Spinal cord (tissue), 10 donors: ENCODE measurements around the gene HSP90AB1. TPM values are rescaled to one million over a fixed set of nuclear protein-coding genes. Genes with fewer than 3 reads are reported as not detected.
A peak's percentile ranks its signal among the peaks of the same experiment; 100 is the strongest.

ENCODE experiments used
- DNase-seq, 6 donors: peaks; one replicate each; pipeline versions ENCODE4 v3.0.0 to v3.0.0-alpha.2; 2013 to 2015; ENCODE audit warnings: low spot score in 6 of 6, low read depth in 4 of 6
- H3K27ac ChIP-seq: one replicate; pipeline ENCODE4 v1.5.1; 2013; ENCODE audit warnings: low read depth, low read length, control low read depth
- H3K27me3 ChIP-seq: one replicate; pipeline ENCODE4 v1.6.1; 2013; ENCODE audit warnings: low read length; ENCODE audit not compliant: control insufficient read depth, insufficient read depth
- H3K36me3 ChIP-seq: one replicate; pipeline ENCODE4 v1.6.1; 2013; ENCODE audit warnings: low read length; ENCODE audit not compliant: control insufficient read depth, insufficient read depth
- H3K4me1 ChIP-seq: one replicate; pipeline ENCODE4 v1.6.1; 2013; ENCODE audit warnings: low read length; ENCODE audit not compliant: control insufficient read depth, insufficient read depth
- H3K4me3 ChIP-seq: one replicate; pipeline ENCODE4 v1.5.1; 2013; ENCODE audit warnings: low read depth, low read length, control low read depth
- H3K9me3 ChIP-seq: one replicate; pipeline ENCODE4 v1.6.1; 2013; ENCODE audit warnings: low read length; ENCODE audit not compliant: control insufficient read depth, insufficient read depth
- WGBS: methylation state at CpG from one replicate; pipeline ENCODE4 v1.1.5; 2013; ENCODE audit warnings: missing lambda C conversion rate; ENCODE audit not compliant: insufficient coverage; 5-methylcytosine and 5-hydroxymethylcytosine counted together
- long read RNA-seq, 4 donors: transcript quantifications; one replicate each; lab custom pipeline, GENCODE V29; 2026
- polyA plus RNA-seq, 2 donors: library from polyadenylated mRNA; unstranded; fragments of 120-200 nt; gene quantifications; one replicate each; pipeline ENCODE4 v1.2.1, GENCODE V29; 2013; ENCODE audit not compliant: insufficient read length in 2 of 2
- total RNA-seq, 2 donors: library from RNA; depleted of rRNA in 1 of 2; stranded (reverse); fragments of 120-200 nt in 1 of 2; fragments of >200 nt in 1 of 2; gene quantifications; one replicate each; pipeline versions ENCODE4 v1.2.3 to v1.2.4, GENCODE V29; 2013 to 2014
- donor health status: healthy.

The HSP90AB1 gene
- total RNA-seq (100 to 1,000 TPM; 484 to 875 TPM), polyA plus RNA-seq (100 to 1,000 TPM; 793 to 863 TPM)
- long read RNA-seq, donor 1, transcript HSP90AB1-203 (12 exons, 2,572 nt) = major isoform, 214 of 646 reads
- long read RNA-seq, donor 1, transcript HSP90AB1-201 (12 exons, 2,582 nt) = minor isoform, 6 of 646 reads
- long read RNA-seq, donor 1, partial matches to known transcripts = 425 of 646 reads
- long read RNA-seq, donor 1, other reads (novel, unspliced or antisense) = 0 of 646 reads
- long read RNA-seq, donor 2, transcript HSP90AB1-203 (12 exons, 2,572 nt) = major isoform, 40 of 250 reads
- long read RNA-seq, donor 2, partial matches to known transcripts = 210 of 250 reads
- long read RNA-seq, donor 2, other reads (novel, unspliced or antisense) = 0 of 250 reads
- long read RNA-seq, donor 3, transcript HSP90AB1-203 (12 exons, 2,572 nt) = major isoform, 41 of 414 reads
- long read RNA-seq, donor 3, partial matches to known transcripts = 359 of 414 reads
- long read RNA-seq, donor 3, other reads (novel, unspliced or antisense) = 13 of 414 reads
- long read RNA-seq, donor 4, transcript HSP90AB1-203 (12 exons, 2,572 nt) = major isoform, 145 of 998 reads
- long read RNA-seq, donor 4, partial matches to known transcripts = 853 of 998 reads
- long read RNA-seq, donor 4, other reads (novel, unspliced or antisense) = 0 of 998 reads

DNA sequence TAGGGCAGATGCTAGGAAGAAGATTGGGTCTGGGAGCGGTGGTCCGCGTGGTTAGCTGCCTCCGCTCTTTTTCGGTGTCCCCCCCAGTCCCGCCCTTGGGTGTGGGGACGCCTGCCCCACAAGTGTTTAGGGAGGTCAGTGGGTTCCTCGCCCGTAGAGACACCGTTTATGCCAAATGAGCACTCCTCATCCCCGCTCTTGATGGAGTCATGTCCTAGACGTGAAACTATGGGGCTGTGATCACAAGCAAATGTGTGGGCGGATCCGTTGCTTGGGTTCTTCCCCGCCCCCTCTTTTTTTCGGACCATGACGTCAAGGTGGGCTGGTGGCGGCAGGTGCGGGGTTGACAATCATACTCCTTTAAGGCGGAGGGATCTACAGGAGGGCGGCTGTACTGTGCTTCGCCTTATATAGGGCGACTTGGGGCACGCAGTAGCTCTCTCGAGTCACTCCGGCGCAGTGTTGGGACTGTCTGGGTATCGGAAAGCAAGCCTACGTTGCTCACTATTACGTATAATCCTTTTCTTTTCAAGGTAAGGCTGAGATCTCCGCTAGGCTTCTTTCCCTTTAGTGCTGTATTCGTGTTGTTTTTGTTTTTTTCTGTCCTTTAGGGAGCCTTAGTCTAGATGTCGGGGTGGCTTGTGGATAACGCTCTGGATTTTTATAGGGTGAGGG, at the start of gene HSP90AB1:
Gene HSP90AB1, plus strand, starts transcription at position 439 of the 675 bp plus-strand sequence. CDS start 1,529 bp downstream, outside the sequence.
- peak within 1 kb of the TSS; percentile 94 for H3K4me3 ChIP-seq
- H3K27ac ChIP-seq = peak within 1 kb of the TSS; percentile 97
- H3K9me3 ChIP-seq = no peaks in the 10 kb centered on the region
- peaks cover 16% of the 10 kb centered on the region for H3K4me1 ChIP-seq
- peak in 3 of 6 donors; percentile 94 to 99 (median 98) for DNase-seq
- peaks cover 27% of the 10 kb centered on the region for H3K36me3 ChIP-seq
- 0% methylated on average over 19 of the region's 34 CpGs for WGBS
- H3K27me3 ChIP-seq = no peaks in the 10 kb centered on the region

DNA sequence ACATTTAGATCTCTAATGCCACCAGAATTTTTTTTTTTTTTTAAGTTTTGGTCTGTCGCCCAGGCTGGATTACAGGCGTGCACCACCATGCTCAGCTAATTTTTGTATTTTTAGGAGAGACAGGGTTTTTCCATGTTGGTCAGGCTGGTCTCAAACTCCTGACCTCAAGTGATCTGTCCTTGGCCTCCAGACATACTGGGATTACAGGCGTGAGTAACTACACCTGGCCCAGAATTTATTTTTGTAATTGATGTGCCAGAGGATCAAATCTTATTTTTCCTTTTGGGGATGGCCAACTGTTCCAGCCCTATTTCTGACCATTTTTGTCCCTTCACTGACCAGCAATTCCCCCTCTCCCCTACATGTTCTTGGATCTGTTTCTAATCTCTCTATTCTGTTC, 48.2 kb upstream of the HSP90AB1 start:
- Histone ChIP-seq H3K4me1 (peaks cover 9% of the 10 kb centered on the region), H3K36me3 (no peaks in the 10 kb centered on the region), H3K9me3 (no peaks in the 10 kb centered on the region), H3K27ac (no peak overlapping the region), H3K27me3 (no peaks in the 10 kb centered on the region), H3K4me3 (no peak overlapping the region)
- 100% methylated on average over 1 of the region's 3 CpGs for WGBS
- no peak for DNase-seq

DNA sequence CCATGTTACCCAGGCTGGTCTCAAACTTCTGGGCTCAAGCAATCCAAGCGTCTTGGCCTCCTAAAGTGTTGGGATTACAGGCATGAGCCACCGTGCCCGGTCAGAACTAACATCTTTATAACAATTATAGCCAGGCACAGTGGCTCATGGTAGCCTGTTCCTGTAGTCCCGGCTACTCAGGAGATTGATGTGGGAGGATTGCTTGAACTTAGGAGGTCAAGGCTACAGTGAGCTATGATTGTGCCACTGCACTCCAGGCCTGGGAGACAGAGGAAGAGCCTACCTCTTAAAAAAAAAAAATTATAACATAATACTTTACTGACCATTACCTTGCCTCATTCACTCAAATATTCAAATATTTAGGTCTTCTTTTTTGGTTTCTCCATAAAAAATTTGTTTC, 47.0 kb upstream of the HSP90AB1 start:
- no peaks in the 10 kb centered on the region for H3K9me3 ChIP-seq
- WGBS = no CpG with 5 or more reads among the region's 4 CpGs
- no peaks in the 10 kb centered on the region for H3K27me3 ChIP-seq
- no peaks in the 10 kb centered on the region for H3K36me3 ChIP-seq
- no peak overlapping the region for H3K27ac ChIP-seq
- H3K4me3 ChIP-seq = no peak overlapping the region
- H3K4me1 ChIP-seq = peaks cover 9% of the 10 kb centered on the region
- no peak for DNase-seq

DNA sequence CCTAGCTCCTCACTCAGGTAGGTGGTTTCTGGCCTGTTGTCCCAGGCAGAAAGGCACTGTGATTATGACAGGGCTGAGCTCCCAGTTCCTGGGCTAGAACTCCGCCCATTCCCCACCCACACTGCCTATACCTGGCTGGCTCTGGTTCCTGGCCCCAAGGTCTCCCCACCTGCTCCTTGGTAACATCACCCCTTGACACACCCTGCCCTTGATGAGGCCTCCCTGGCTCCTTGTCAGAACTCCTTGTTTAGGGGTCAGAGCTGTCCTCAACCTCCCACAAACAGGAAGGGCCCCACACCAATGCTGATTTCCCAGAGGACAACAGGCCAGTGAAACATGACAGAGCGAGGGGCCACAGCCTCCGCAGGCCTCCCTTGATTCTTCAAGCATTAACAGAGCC, 45.7 kb upstream of the HSP90AB1 start:
- no peak overlapping the region for H3K4me3 ChIP-seq
- H3K36me3 ChIP-seq = no peaks in the 10 kb centered on the region
- no peak for DNase-seq
- no peaks in the 10 kb centered on the region for H3K9me3 ChIP-seq
- peaks cover 9% of the 10 kb centered on the region for H3K4me1 ChIP-seq
- H3K27me3 ChIP-seq = no peaks in the 10 kb centered on the region
- WGBS = 84% methylated on average over 2 of the region's 3 CpGs
- H3K27ac ChIP-seq = no peak overlapping the region

DNA sequence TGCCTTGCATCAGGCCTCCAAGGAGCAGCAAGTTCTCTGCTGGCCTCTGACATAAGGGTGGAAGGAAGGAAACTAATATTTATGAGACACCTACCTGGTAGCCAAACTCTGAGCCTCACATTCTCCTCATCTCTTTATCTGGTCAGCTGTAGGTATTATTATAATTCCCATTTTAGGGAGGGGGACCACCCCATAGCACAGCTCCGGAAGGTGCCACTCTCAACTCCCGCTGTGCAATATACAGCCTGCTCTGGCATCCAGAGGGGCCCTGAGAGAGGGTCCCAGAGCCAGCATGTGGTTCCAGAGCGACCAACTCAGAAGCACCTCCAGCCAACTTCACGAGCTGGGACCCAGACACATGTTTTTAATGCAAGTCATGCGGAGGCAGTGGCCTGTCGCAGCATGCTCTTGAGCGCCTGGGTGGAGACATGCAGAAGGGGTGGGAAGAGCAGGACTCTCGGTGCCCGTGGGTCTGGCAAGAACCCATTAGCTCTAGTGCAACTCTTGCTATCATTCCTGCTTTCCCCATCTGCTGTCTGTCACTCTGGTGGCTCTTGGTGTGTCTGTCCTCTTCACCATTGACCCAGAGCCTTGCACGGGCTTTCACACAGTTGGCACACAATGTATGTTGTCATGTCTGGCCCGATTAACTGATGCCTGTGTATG, 45.1 kb upstream of the HSP90AB1 start:
- no peak overlapping the region for H3K4me3 ChIP-seq
- H3K4me1 ChIP-seq = peaks cover 9% of the 10 kb centered on the region
- no peak overlapping the region for H3K27ac ChIP-seq
- H3K36me3 ChIP-seq = no peaks in the 10 kb centered on the region
- no peak for DNase-seq
- H3K27me3 ChIP-seq = no peaks in the 10 kb centered on the region
- 73% methylated on average over 11 of the region's 11 CpGs for WGBS
- no peaks in the 10 kb centered on the region for H3K9me3 ChIP-seq

DNA sequence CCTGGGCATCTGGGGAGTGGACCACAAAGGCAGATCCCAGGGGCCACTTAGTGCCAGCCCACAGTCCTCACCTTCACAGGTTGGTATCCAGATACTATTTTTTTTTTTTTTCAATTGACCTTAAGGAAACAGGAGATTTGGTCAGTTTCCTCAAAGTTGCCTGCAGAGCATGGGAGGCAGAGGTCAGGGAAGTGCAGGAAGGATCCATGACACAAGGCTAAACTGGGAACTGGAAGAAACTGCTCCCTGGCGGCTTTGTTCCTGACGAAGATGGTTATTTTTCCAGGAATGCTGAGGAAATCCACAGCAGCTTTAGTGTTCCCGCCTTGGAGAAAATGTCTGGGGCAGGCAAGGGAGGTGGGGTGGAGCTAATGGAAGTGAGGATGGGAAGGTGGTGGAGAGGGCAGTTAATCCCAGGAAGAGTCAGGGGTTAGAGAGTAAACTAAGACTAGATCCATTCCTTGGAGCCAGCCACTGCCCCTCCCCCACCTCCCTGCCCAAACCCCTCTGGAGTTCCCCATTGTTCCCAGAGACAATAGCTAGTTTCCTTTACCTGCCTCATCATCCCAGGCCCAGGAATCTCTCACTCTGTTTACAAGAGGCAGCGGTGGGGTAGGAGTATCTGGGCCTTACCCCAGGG, 44.4 kb upstream of the HSP90AB1 start:
- no peak for DNase-seq
- Histone ChIP-seq H3K27ac (no peak overlapping the region), H3K4me1 (peaks cover 9% of the 10 kb centered on the region), H3K4me3 (no peak overlapping the region), H3K9me3 (no peaks in the 10 kb centered on the region), H3K27me3 (no peaks in the 10 kb centered on the region), H3K36me3 (no peaks in the 10 kb centered on the region)
- 79% methylated on average over 4 of the region's 4 CpGs for WGBS

DNA sequence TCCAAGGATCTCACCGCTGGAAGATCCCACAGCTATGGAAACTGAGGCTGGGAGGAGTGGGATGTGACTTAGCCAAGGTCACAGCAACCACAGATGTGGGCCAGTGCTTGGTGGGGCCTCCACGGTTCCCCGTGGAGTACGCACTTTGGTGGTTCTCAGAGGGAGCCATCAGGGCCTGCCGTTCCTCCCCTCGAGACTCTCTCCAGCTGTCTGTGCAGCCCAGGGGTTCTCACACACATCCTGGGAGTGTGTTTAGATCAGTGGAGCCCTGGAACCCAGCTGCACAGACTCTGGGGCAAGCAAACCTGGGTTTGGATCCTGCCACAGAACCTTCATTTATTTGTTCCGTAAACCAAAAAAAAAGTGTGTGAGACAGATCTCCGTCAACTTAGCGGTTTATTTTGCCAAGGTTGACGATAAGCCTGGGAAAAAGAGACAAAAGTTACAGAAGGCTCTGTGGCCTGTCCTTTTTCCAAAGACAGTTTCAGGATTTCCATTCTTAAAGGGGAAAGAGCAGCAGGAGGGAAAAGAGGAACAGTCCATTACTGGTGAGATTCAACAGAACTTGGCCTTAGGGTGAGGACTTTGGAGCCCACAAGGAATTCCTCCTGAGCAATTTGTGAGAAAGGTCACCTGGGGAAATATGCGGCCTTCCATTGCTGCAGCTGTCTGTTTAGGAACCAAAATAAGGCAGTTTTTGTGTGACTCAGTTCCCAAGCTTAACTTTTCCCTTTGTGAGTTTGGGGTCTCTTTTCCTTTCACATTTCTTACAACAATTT, 43.7 kb upstream of the HSP90AB1 start:
- H3K27ac ChIP-seq = no peak overlapping the region
- H3K4me3 ChIP-seq = no peak overlapping the region
- WGBS = 77% methylated on average over 11 of the region's 11 CpGs

DNA sequence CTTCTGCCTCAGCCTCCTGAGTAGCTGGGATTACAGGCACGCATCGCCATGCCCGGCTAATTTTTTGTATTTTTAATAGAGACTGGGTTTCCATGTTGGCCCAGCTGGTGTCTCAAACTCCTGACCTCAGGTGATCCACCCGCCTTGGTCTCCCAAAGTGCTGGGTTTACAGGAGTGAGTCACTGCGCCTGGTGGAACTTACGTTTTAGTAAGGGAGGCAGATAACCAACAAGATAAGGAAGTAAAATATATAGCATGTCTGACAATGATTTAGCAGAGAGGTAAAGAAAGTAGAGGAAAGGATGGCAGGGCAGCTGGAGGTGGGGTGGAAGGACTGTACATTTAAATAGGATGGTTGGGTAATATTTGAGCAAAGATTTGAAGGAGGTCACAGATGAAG, 42.9 kb upstream of the HSP90AB1 start:
- H3K4me3 ChIP-seq = no peak overlapping the region
- H3K36me3 ChIP-seq = no peaks in the 10 kb centered on the region
- H3K27ac ChIP-seq = no peak overlapping the region
- DNase-seq = no peak
- no peaks in the 10 kb centered on the region for H3K9me3 ChIP-seq
- 98% methylated on average over 6 of the region's 6 CpGs for WGBS
- H3K4me1 ChIP-seq = peaks cover 9% of the 10 kb centered on the region
- no peaks in the 10 kb centered on the region for H3K27me3 ChIP-seq

More for the DNA sequence above, 43.7 kb upstream of the HSP90AB1 start:
- H3K36me3 ChIP-seq = no peaks in the 10 kb centered on the region
- no peak for DNase-seq
- H3K27me3 ChIP-seq = no peaks in the 10 kb centered on the region
- H3K4me1 ChIP-seq = peaks cover 9% of the 10 kb centered on the region
- H3K9me3 ChIP-seq = no peaks in the 10 kb centered on the region
